MM.1S (cell line): ENCODE data around the gene SULT1A1.

Source experiments
- DNase-seq: peaks from one replicate; pipeline ENCODE4 v3.0.0-alpha.2; 2015
- H2AFZ ChIP-seq: fragments of 300-600 bp; sonication (generic); 2 replicates; pipeline ENCODE4 v1.6.0; 2016; ENCODE audit warnings: antibody characterized with exemption, low read length
- H3F3A ChIP-seq: fragments of 300-600 bp; sonication (generic); 2 replicates; pipeline ENCODE4 v1.6.1; 2016; ENCODE audit warnings: mild to moderate bottlenecking, antibody characterized with exemption, low read length, moderate library complexity, mixed read lengths; ENCODE audit not compliant: insufficient read depth
- H3K27ac ChIP-seq: fragments of 300-600 bp; sonication (generic); 2 replicates; pipeline ENCODE4 v1.5.1; 2016; ENCODE audit warnings: mild to moderate bottlenecking, low read length
- H3K27me3 ChIP-seq: fragments of 300-600 bp; sonication (generic); replicated peaks from 2 replicates; pipeline ENCODE4 v1.6.0; 2016; ENCODE audit warnings: low read length; ENCODE audit not compliant: insufficient read depth
- H3K36me3 ChIP-seq: fragments of 300-600 bp; sonication (generic); replicated peaks from 2 replicates; pipeline ENCODE4 v1.6.1; 2016; ENCODE audit warnings: mild to moderate bottlenecking, low read length, mixed read lengths; ENCODE audit not compliant: insufficient read depth
- H3K4me1 ChIP-seq: fragments of 300-600 bp; sonication (generic); 2 replicates; pipeline ENCODE4 v1.6.1; 2016; ENCODE audit warnings: low read length, mixed read lengths
- H3K4me2 ChIP-seq: fragments of 300-600 bp; sonication (generic); 2 replicates; pipeline ENCODE4 v1.6.0; 2016; ENCODE audit warnings: low read depth, low read length
- H3K4me3 ChIP-seq: fragments of 300-600 bp; sonication (generic); 2 replicates; pipeline ENCODE4 v1.5.1; 2016; ENCODE audit warnings: low read length, mixed read lengths
- H3K79me2 ChIP-seq: fragments of 300-600 bp; sonication (generic); 2 replicates; pipeline ENCODE4 v1.6.1; 2016; ENCODE audit warnings: mixed run types, low read length, mixed read lengths
- H3K9ac ChIP-seq: fragments of 300-600 bp; sonication (generic); 2 replicates; pipeline ENCODE4 v1.6.1; 2016; ENCODE audit warnings: low read length, mixed read lengths
- H3K9me2 ChIP-seq: fragments of 300-600 bp; sonication (generic); replicated peaks from 2 replicates; pipeline ENCODE4 v1.6.1; 2016; ENCODE audit warnings: mild to moderate bottlenecking, low read length, mixed read lengths; ENCODE audit not compliant: insufficient read depth
- H3K9me3 ChIP-seq: fragments of 300-600 bp; sonication (generic); replicated peaks from 2 replicates; pipeline ENCODE4 v1.6.1; 2016; ENCODE audit warnings: mild to moderate bottlenecking, low read length, mixed read lengths; ENCODE audit not compliant: insufficient read depth
- H4K20me1 ChIP-seq: fragments of 300-600 bp; sonication (generic); 2 replicates; pipeline ENCODE4 v1.6.1; 2016; ENCODE audit warnings: mild to moderate bottlenecking, low read length, moderate library complexity, mixed read lengths; ENCODE audit not compliant: insufficient read depth
- EZH2 ChIP-seq: fragments of 300-600 bp; sonication (generic); optimal IDR thresholded peaks from 2 replicates; pipeline ENCODE3; 2017; ENCODE audit warnings: low read depth, mild to moderate bottlenecking, antibody characterized with exemption, low read length, mixed read lengths
- EZH2phosphoT487 ChIP-seq: fragments of 300-600 bp; sonication (generic); IDR thresholded peaks from 2 replicates; pipeline ENCODE4 v1.6.1; 2018; ENCODE audit warnings: antibody characterized with exemption, low read length
- TF ChIP-seq, protein P1 (sequence below): fragments of 300-600 bp; sonication (generic); IDR thresholded peaks from 2 replicates; pipeline ENCODE4 v1.5.1; 2016; ENCODE audit warnings: antibody characterized with exemption, low read length, mixed read lengths

SULT1A1 gene

DNA sequence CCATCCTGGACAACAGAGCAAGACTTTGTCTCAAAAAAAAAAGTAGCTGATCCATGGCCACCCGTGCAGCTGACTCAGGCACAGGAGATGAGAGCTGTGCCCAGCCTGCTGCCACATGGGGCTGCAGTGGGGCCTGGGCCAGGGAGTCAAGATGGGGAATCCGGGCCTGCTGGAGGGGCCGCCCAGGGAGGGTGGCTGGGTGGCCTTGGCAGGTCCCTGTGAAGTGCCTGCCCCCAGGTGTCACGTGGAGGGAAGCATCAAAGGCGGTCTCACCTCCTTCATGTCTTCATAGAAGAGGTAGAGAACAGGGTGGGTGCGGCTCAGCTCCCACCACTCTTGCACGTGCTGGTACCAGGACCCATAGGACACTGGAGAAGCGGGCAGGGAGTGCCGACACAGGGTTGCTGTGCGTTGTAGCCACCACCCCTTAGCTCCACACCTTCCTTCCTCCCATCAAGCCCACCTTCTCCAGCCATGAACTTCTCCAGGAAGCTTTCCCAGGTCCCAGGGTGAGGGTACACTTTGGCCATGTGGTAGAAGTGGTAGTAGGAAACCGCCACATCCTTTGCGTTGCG, 16.8 kb downstream of the SULT1A1 start:
- Histone ChIP-seq H3K27me3 (no peaks in the 10 kb centered on the region), H3K79me2 (no peaks in the 10 kb centered on the region), H4K20me1 (no peaks in the 10 kb centered on the region), H3K4me3 (no peak overlapping the region), H3K36me3 (no peaks in the 10 kb centered on the region), H3K9ac (no peak overlapping the region), H3K27ac (no peak overlapping the region), H3K4me2 (no peak overlapping the region), H3F3A (no peaks in the 10 kb centered on the region), H3K9me3 (no peaks in the 10 kb centered on the region), H3K4me1 (no peaks in the 10 kb centered on the region), H3K9me2 (no peaks in the 10 kb centered on the region), H2AFZ (no peak overlapping the region)
- no peak for DNase-seq
- TF ChIP-seq EZH2phosphoT487 (no peak), EZH2 (no peak)
- TF ChIP-seq, protein P1, sequence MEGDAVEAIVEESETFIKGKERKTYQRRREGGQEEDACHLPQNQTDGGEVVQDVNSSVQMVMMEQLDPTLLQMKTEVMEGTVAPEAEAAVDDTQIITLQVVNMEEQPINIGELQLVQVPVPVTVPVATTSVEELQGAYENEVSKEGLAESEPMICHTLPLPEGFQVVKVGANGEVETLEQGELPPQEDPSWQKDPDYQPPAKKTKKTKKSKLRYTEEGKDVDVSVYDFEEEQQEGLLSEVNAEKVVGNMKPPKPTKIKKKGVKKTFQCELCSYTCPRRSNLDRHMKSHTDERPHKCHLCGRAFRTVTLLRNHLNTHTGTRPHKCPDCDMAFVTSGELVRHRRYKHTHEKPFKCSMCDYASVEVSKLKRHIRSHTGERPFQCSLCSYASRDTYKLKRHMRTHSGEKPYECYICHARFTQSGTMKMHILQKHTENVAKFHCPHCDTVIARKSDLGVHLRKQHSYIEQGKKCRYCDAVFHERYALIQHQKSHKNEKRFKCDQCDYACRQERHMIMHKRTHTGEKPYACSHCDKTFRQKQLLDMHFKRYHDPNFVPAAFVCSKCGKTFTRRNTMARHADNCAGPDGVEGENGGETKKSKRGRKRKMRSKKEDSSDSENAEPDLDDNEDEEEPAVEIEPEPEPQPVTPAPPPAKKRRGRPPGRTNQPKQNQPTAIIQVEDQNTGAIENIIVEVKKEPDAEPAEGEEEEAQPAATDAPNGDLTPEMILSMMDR: no peak

DNA sequence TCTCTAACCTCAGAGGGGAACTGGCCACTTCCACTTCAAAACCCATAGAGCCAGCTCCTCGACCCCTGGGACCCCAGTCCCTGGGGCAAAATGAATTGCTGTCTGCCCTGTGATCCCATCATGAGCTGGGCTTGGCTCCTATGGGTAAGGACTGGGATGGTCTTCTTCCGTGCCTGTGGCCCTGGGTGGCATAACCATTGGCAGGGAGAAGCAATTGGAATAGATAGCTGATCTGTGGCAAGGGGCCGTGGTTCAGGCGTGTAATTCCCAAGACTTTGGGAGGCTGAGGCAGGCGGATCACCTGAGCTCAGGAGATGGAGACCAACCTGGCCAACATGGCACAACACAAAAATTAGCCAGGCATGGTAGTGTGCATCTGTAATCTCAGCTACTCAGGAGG, 17.3 kb downstream of the SULT1A1 start:
- H3K4me2 ChIP-seq: no peak overlapping the region
- no peaks in the 10 kb centered on the region for H3K79me2 ChIP-seq
- H3K9me2 ChIP-seq: no peaks in the 10 kb centered on the region
- no peaks in the 10 kb centered on the region for H3K27me3 ChIP-seq
- no peaks in the 10 kb centered on the region for H3K9me3 ChIP-seq
- no peak overlapping the region for H3K9ac ChIP-seq
- no peak overlapping the region for H3K27ac ChIP-seq
- no peaks in the 10 kb centered on the region for H3K36me3 ChIP-seq
- no peak for DNase-seq
- no peak for TF ChIP-seq EZH2
- TF ChIP-seq EZH2phosphoT487: no peak
- TF ChIP-seq, protein P1: no peak
- H2AFZ ChIP-seq: no peak overlapping the region
- H3K4me3 ChIP-seq: no peak overlapping the region
- no peaks in the 10 kb centered on the region for H3F3A ChIP-seq
- H3K4me1 ChIP-seq: no peaks in the 10 kb centered on the region
- no peaks in the 10 kb centered on the region for H4K20me1 ChIP-seq

DNA sequence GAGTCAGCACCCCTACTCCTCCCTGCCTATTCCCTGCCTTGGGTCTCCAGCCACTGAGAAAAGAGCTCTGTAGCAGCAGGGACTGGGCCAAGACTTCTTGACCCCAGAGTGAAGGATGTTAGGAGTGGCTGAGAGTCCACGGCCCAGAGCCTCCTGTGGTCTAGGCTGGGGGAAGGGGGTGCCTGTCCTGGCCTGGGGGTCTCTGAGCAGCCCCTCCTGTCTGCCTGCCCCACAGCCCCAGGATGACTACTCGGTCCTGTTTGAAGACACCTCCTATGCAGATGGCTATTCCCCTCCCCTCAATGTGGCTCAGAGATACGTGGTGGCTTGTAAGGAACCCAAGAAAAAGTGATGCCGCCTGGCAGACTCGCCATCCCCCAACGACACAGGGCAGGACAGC, 18.5 kb downstream of the SULT1A1 start:
- Histone ChIP-seq H3K27ac (no peak overlapping the region), H3K9me2 (no peaks in the 10 kb centered on the region), H3K79me2 (no peaks in the 10 kb centered on the region), H3K4me2 (no peak overlapping the region), H3K9me3 (no peaks in the 10 kb centered on the region), H3K9ac (no peak overlapping the region), H3K36me3 (no peaks in the 10 kb centered on the region), H3K4me3 (no peak overlapping the region), H3F3A (no peaks in the 10 kb centered on the region), H3K27me3 (no peaks in the 10 kb centered on the region), H4K20me1 (no peaks in the 10 kb centered on the region), H2AFZ (no peak overlapping the region), H3K4me1 (no peaks in the 10 kb centered on the region)
- TF ChIP-seq, protein P1: no peak
- DNase-seq: no peak
